ENCODE data around the gene CDK13.

CDK13 gene

DNA sequence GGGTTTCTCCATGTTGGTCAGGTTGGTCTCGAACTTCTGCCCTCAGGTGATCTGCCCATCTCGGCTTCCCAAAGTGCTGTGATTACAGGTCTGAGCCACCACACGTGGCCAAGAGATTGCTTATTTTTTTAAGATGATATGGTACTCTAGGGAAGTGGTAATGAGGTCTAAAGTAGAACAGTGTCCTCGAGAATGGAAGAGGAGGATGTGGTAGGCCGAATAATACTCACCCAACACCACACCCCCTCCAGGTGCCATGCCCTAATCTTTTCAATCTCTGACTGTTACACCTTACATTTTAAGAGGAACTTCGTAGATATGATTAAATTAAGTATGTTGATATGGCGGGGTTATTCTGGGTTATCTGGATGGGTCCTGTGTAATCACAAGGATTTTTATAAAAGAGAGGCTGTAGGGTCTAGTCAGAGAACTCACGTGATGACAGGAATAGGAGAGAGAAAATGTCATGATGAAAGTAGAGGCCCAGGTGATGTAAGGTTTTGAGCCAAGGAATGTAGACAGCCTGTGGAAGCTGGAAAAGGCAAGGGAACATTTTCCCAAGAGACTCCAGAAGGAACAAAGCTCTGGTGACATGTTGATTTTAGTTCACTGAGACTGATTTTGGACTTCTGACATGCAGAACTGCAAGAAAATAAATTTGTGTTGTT lies 29.5 kb downstream of the CDK13 start:
- DNase-seq (ENCODE audit: low read depth) = no peak
- no peak for TF ChIP-seq CTCF (conservative IDR thresholded peaks at IDR 0.05; ENCODE audit: low read depth, low read length)
- H3K4me3 ChIP-seq (ENCODE audit: low read length) = no peak overlapping the region

GRCh38 chr7:39985398-39985918 lies 35.4 kb downstream of the CDK13 start:
- TF ChIP-seq CTCF (conservative IDR thresholded peaks at IDR 0.05; ENCODE audit: low read depth, low read length) = no peak
- H3K4me3 ChIP-seq (ENCODE audit: low read length) = no peak overlapping the region
- DNase-seq (ENCODE audit: low read depth) = no peak

DNA sequence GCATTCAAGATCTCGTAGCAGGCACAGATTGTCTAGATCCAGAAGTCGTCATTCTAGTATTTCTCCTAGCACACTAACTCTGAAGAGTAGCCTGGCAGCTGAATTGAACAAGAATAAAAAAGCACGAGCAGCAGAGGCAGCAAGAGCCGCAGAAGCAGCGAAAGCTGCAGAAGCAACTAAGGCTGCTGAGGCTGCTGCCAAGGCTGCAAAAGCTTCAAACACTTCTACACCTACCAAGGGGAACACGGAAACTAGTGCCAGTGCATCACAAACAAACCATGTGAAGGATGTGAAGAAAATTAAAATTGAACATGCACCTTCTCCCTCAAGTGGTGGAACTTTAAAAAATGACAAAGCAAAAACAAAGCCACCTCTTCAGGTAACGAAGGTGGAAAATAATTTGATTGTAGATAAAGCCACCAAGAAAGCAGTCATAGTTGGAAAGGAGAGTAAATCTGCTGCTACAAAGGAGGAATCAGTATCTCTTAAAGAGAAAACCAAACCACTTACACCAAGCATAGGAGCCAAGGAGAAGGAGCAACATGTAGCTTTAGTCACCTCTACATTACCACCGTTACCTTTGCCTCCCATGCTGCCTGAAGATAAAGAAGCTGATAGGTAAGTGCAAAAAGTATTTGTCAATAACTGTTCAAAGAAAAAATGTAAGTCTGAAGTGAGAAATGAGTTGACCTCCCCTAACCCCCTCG lies 37.7 kb downstream of the CDK13 start:
- H3K4me3 ChIP-seq (ENCODE audit: low read length) = no peak overlapping the region
- no peak for TF ChIP-seq CTCF (conservative IDR thresholded peaks at IDR 0.05; ENCODE audit: low read depth, low read length)
- DNase-seq (ENCODE audit: low read depth) = no peak

DNA sequence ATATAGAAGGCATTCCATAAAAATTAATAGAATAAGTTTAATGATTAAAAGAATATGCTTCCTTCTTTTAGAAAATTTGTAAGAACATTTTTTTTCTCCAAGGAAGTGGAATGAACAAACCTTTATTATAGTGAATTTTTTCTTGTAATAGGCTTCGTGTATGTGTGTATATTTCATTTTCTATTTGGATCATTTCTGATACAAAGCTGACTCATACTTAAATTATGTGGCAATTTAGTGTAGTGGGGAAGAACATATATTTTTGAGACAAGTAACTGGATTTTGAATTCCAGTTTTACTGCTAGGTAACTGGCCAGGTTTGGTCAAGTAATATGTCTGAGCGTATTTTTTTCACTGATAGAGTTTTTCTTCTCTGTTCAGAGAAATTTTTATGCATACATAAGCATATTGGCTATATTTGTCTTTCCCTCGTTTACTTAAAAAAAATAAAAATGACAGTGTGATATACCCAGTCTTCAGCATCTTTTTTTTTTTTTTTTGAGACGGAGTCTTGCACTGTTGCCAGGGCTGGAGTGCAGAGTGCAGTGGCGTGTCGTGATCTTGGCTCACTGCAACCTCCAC lies 50.8 kb downstream of the CDK13 start:
- peak; percentile 21 for DNase-seq (ENCODE audit: low read depth)
- no peak overlapping the region for H3K4me3 ChIP-seq (ENCODE audit: low read length)
- no peak for TF ChIP-seq CTCF (conservative IDR thresholded peaks at IDR 0.05; ENCODE audit: low read depth, low read length)

GRCh38 chr7:40001649-40002048 lies 51.6 kb downstream of the CDK13 start:
- H3K4me3 ChIP-seq (ENCODE audit: low read length) = no peak overlapping the region
- TF ChIP-seq CTCF (conservative IDR thresholded peaks at IDR 0.05; ENCODE audit: low read depth, low read length) = no peak

GRCh38 chr7:40003597-40003996 lies 53.5 kb downstream of the CDK13 start:
- TF ChIP-seq CTCF (conservative IDR thresholded peaks at IDR 0.05; ENCODE audit: low read depth, low read length) = no peak
- DNase-seq (ENCODE audit: low read depth) = no peak

More at GRCh38 chr7:40001649-40002048, 51.6 kb downstream of the CDK13 start:
- no peak for DNase-seq (ENCODE audit: low read depth)

More at GRCh38 chr7:40003597-40003996, 53.5 kb downstream of the CDK13 start:
- H3K4me3 ChIP-seq (ENCODE audit: low read length) = no peak overlapping the region

Measured in retinal pigment epithelial cell (primary cell).